Central memory CD4-positive, alpha-beta T cell (primary cell): ENCODE results near the gene RBM23.
"Not testable (repeated sequence)": the region's sequence is repeated elsewhere in the genome, so short reads cannot be mapped to it uniquely, and the experiment has no call there.

Source experiments
- DNase-seq: peaks from one replicate; pipeline ENCODE4 v3.0.0; 2022

RBM23 gene

DNA sequence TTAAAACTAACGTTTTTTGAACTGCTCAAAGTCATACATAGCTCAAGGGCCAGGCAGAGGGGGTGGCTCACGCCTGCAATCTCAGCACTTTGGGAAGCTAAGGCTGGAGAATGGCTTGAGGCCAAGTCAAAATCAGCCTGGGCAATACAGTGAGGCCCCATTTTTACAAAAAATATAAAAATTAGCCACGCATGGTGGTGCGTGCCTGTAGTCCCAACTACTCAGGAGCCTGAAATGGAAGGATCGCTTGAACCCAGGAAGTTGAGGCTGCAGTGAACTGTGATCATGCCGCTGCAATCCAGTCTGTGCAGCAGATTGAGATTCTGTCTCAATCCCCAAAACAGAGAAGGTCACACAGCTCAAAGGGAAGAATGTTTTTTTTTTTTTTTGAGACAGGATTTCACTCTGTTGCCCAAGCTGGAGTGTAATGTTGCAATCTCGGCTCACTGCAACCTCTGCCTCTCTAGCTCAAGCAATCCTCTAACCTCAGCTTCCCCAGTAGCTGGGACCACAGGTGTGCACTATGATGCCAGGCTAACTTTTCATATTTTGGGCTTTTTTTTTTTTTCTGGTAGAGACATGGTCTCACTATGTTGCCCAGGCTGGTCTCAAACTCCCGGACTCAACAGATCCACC is 2.9 kb downstream of the RBM23 start:
- DNase-seq = no peak

DNA sequence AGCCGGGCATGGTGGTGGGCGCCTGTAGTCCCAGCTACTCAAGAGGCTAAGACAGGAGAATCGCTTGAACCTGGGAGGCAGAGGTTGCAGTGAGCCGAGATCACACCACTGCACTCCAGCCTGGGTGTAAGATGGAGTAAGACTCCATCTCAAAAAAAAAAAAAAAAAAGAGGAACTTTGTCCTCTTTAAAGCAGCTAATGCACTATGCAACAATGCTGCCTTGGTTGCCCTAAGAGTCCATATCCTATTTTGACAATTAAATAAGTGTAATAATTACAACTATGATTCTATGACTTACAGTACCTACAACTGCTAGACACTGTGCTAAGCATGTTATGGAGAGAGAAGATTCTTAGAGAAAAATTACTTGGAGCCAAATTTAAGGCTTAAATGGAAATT is 4.1 kb downstream of the RBM23 start:
- not testable (repeated sequence) for DNase-seq

DNA sequence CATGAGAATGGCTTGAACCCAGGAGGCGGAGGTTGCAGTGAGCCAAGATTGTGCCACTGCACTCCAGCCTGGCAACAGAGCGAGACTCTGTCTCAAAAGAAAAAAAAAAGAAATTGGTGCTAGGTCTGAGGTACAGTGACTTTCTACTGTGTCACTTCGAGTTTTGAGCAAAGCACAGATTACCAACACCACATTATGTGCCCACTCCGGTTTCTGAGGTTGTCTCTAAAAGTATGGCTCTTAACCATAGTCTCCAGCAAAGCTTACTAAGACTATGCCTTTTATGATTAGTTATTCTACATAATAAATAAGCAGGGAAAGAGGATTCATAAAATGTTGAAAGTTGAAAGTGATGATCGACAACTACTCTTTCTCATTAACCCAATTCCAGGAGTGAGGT is 8.0 kb downstream of the RBM23 start:
- no peak for DNase-seq

DNA sequence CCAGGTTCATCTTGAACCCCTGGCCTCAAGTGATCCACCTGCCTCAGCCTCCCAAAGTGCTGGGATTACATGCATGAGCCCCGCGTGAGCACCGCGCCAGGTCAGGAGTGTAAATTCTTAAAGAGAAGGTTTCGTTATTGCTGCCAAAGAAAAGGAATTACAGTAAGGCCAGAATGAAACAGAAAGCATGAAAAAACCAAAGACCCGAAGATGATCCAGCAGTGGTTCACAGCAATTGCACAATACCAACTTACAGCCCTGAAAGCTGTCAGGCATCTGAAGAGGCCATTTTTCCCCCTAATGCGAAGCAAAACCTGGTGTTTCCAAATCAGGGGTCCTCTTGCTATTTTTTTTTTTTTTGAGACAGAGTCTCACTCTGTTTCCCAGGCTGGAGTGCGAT is 10.3 kb downstream of the RBM23 start:
- no peak for DNase-seq

DNA sequence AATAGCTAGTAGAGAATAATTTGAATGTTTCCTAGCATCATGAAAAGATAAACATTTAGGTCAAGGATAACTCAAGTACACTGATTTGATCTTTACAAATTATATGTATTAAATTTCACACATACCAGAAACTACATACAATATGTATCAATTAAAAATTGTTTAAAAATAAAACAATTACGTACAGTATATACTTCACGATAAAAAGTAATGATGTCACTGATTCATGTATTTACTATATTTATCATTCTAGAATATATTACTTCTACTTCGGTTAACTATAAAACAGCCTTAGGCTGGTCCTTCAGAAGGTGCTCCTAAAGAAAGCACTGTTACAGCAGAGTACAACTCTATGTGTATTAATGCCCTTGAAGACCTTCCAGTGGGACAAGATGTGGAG is 11.5 kb downstream of the RBM23 start:
- no peak for DNase-seq

DNA sequence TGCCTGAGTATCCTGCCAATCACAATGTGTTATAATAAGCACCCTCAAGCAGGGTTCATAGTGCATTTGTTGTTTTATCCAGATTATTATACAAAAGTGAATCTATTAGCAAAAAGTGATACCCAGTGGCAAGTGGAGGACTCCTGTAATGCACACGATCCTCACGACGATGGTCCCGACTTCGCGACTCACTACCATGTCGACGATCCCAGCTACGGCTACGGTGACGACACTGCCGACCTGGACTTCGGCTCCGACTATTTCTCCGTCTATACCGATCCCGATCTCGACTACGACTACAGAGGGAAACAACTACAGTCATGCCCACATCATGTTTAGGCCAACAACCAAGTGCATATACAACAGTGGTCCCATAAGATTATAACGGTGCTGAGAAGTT is 12.9 kb downstream of the RBM23 start:
- no peak for DNase-seq

DNA sequence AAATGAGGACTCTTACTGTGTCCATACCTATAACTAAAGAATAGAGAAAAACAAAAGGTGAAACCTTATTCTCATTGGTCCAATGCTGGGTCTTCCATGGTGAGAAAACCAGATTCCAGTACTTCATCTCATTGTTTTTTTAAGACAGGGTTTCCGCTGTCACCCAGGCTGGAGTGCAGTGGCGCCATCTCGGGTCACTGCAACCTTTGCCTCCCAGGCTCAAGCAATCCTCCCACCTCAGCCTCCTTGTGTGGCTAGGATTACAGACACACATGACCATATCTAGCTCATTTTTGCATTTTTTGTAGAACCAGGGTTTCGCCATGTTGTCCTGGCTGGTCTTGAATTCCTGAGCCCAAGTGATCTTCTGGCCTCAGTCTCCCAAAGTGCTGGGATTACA is 13.3 kb downstream of the RBM23 start:
- DNase-seq = no peak

DNA sequence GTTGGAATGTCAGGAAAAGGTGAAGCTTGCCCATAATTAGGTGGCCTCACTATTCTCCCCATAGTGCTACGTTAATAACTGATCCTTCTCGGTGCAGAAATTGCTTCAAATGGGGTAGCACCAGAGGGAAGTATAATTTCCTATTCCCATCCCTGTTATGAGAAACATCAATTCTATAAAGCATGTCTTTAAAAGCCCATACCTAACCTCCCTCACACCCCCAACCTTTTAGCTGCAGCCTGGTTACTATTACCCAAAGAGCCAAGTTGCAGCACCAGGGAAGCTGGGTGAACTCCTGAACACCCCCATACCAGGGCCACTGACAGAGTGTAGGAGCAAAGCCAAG is 15.2 kb downstream of the RBM23 start:
- no peak for DNase-seq

DNA sequence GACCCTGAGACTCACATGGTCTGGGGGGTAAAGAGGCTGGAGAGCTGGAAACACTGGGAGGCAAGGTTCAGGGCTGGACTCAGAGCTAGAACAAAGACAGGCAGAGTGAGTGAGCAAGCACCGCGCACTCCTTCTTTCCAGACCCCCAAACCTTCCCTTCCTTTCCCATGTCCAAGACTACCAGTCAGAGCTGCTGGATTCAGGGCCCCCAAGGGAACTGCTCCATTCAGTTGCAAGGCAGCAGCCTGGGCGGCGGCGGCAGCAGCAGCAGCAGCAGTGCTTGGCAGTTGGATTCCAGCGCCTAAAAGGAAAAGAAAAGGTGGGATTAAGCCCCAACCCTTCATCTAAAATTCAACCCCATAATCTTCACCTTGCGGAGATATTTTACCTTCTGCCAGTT is 17.1 kb downstream of the RBM23 start:
- DNase-seq = no peak

DNA sequence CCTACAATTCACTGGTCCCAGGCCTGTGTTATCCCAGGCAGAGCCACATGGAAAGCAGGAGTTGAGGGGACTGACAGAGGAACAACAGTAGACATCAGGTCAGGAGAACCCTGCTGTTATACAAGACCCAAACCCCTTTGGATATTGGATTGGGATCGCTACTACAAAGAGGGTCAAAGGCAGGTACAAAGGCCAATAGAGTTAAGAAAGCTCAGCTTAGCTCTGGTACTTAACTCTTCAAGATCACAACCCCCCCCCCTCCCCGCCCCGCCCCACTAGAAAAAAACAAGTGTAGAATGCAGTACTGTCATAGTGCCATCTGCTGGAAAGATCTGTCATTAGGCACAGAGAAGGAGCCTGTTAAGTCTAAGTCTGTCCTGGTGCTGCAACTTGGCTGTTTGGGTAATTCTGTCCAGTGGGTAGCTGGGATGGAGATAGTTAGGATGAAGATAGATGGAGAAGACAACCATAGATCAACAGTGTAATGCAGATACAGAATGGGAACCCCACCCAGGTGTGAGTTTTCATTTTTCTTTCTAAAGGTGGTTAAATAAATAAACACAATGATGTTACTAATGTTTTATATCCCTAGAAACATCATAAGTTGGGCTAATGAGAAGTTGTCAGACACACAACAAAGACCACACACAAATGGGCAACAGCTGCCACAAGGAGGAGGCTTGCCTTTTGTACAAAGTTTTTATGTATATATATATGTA is 18.7 kb downstream of the RBM23 start:
- DNase-seq = peak; percentile 60

DNA sequence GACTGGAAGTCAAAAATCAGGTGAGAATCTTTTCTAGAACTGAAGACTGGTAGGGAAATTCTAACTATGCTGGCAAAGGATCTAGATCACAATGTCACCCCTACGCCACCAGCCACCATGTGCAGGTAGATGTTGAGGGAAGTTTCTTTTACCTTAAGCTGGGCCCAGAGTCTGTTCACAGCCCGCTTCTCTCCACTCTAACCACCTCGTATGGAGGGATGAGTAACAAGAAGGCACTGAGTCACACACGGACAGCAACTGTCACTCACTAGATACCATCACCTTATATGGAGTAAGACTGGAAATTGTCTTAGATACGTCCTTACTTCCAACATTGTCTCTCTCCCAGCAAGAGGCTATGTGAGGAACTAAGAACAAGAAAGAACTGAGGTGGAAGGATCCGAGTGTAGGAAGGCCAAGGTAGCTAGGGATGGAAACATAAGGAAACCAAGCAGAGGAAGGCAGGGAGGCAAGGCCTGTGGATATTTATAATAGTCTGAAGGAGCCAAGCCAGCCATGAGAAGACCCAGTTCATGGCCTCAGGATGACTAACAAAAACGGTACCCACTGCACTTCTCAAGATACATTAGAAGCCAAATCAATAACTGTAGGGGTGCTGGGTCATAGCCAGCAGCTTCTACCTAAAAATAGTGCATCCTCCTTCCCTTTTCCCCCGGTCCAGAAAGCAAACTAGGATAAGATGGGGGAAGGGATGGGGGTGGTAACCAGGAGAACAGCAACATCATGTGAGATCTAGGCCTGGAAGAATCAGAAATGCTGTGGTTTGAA is 20.5 kb downstream of the RBM23 start:
- no peak for DNase-seq

DNA sequence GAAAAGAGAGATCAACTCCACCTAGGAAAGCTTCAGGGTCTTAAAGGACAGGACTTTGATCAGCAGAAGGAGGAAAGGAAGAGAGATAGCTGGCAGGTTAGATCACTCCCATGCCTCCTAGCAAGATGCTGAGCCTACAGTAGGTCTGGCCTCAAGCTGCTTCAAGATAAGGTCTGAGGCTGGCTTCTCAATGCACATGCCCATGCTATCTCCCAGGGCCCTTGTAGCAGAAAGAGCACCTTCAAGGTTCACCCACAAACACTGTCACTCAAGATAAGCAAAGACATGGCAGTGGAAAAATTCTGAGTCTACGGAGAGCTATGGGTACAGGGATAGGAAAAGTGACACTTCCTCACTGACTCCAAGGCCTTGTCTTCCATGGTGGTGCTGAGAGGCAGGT is 21.6 kb downstream of the RBM23 start:
- DNase-seq = no peak

DNA sequence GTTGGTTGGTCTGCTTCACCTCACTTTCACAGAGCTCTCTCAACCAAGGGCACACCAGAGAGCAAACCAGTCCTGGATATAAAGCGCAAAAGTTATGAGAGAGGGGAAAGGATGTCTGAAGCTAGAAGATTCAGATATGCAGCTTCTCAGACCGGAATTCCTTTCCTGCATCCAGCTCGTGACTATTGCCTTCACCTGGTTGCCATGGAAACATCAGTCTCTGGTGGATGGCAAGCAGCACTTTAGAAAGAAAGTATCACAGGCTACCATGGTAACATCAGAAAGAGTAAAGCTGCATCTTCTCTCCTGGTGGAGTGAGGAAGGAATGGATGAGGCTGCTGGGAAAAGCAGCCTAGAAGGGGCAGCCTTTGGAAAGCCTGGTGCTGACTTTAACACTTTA is 22.2 kb downstream of the RBM23 start:
- DNase-seq = no peak

DNA sequence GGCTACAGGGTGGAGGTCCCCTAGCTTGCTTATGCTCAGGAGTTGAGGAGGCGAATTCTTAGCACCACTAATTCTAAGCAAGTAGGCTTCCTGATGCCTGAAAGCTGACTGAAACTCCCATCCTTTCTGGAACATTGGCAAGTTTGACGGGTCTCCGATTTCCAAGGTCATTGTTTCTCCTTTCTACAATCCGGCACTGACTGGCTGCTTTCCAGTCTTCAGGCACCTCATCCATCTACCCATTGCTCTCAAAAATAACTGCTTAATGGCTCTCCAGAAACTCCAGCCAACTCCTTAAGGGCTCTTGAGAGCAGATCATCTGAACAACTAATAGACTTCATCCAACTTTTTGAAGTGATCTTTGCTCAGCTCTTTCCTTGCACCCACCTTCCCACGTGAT is 22.6 kb downstream of the RBM23 start:
- DNase-seq = no peak

DNA sequence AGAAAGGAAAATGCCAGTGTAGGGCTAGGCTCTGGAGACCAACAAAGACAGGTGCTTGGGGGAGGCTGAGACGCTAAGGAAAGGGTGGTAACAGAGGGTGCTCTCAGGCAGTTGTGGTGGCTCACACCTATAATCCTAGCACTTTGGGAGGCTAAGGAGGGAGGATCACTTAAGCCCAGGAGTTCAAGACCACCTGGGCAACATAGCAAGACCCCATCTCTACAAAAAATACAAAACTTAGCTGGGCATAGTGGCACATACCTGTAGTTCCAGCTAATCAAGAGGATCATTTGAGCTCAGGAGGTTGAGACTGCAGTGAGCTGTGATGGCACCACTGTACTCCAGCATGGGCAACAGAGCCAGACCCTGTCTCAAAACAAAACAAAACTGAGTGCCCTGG is 23.5 kb downstream of the RBM23 start:
- no peak for DNase-seq

DNA sequence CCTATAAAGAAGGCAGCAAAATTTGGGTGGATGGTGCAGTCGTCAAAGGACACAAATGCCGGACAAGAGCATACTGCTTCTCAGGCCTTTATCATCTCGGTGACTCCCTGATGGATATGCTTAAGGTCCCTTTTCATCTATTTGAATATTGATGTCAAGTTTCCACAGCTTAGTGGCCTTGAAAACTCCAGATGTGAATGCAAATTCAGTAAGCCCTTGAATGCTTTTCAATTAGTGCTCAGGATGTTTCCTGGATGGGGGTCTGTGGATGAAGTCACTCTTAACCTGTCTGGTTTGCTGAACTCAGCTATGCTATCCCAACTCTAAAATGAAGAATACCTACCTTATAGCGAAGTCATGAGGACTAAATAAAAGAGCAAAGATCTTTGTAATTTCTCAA is 25.2 kb downstream of the RBM23 start:
- DNase-seq = no peak

DNA sequence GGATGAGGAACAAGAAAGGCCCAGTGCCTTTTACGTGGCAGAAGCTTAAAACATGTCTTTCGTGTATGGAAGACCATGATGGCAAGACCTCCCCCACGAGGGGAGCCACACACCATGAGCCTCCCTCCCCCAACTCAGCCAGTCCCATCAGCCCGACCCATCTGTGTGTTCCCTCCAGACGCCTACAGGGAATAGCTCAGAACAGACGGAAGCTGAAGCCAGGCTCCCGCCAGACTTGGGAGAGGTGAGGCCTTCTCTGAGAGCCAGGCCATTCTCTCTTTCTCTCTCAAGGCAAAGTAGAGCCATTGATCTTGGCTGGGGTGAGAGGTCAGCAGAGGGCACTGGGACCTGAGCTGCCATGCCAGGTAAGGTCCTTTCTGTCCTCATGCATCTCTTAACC is 26.5 kb downstream of the RBM23 start:
- DNase-seq = no peak

DNA sequence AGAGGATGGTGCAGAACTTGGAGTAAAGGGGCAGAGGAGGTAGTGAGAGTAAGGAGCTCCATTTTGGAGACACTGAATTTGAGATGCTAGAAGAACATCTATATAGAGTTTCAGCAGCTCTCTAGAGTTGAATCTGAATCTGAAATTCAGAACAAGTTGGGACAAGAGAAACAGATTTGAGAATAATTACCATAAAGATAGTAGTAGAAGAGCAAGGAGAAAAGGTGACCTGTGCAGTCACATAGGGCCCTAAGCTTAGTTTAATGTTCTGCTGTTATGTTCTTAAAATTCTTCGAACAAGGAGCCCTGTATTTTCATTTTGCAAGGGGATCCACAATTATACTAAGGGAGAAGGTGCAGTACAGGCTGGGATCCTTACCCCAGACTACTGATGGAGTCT is 28.5 kb downstream of the RBM23 start:
- DNase-seq = no peak

DNA sequence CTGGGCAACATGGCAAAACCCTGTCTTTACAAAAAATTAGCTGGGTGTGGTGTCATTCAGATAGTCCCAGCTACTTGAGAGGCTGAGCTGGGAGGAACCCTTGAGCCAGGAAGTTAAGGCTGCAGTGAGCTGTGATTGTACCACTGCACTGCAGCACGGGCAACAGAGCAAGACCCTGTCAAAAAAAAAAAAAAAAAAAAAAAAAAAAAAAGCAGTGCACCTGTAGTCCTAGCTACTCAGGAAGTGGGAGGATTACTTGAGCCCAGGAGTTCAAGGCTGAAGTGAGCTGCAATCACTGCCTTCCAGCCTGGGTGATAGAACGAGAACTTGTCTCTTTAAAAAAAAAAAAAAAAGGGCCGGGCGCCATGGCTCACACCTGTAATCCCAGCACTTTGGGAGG is 30.3 kb downstream of the RBM23 start:
- peak; percentile 25 for DNase-seq

DNA sequence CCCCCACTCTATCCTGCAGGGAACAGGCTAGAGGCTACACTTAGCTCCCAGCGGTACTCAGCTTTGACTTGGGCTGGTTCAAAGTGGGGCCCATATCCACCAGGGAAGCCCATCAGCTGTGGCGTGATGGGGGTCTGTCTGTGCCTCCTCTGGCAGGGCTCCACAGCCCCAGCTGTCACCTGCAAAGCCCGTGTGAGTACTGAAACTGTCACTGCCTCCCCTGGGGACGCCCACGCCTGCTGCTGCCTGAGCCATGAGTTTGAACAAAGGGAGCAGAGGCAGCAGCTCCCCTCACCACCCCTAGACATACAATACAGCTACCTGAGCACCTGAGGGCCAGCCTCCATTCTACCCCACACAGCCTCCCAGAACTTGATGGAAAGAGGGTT is 31.0 kb downstream of the RBM23 start:
- DNase-seq = no peak

DNA sequence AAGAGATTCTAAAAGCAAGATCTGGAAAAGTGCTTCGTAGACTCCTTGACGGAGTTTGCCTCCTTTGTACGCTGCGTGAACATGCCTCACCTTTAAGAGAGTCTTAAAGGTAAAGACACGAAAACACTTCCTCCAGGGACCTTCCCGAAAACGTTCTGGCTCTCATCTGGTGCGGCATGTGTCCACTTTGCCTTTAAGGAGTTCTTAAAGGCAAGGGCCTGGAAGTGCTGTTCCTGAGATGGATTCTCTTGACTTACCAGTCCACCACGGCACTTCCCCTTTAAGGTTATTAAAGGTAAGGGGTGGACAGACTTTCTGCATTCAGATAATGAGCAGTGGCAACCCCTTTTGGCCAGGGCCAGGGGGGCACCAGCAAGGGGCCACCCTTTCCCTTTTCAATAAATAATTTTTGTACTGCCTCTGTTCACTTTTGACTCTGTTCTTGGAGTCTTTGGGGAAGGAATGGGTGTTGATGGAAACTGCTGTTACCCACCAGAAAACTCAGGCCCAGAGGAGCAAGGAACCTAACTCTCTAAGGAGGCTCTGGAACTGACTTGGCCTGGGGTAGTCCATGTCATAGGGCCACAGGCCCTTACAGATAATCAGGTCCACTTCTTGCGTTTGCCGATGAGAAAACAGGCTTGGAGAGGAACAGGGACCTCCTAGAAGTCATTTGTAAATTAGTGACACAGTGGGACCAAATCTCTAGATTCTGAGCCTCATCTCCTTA is 31.5 kb downstream of the RBM23 start:
- peak; percentile 67 for DNase-seq

DNA sequence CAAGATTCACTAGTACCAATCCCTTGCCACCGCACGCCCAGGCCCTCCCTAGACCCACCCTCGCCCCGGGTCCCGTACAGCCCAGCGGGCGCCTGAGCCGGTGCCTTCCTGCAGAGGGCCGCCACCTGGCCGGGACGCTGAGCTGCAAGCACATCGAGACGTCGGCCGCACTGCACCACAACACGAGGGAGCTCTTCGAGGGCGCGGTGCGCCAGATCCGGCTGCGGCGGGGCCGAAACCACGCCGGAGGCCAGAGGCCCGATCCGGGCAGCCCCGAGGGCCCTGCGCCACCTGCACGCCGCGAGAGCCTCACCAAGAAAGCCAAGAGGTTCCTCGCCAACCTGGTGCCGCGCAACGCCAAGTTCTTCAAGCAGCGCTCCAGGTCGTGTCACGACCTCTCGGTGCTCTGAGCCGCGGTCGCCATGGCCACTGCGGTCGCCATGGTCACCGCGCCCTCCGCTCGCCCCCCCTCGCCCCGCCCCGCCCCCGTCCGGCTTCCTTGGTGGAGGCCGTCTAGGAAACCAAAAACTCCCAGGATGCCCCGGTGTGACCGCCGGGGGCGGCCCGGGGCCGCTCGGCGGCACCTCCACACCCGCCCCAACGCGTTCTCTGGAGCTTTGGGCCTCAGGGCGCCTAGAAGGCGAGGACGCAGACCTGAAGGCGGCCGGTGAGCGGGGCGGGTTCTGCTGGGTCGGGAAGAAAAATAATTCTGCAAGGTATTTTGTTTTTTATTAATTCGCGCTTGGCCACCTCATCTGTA is 32.3 kb downstream of the RBM23 start:
- DNase-seq = peak; percentile 75

DNA sequence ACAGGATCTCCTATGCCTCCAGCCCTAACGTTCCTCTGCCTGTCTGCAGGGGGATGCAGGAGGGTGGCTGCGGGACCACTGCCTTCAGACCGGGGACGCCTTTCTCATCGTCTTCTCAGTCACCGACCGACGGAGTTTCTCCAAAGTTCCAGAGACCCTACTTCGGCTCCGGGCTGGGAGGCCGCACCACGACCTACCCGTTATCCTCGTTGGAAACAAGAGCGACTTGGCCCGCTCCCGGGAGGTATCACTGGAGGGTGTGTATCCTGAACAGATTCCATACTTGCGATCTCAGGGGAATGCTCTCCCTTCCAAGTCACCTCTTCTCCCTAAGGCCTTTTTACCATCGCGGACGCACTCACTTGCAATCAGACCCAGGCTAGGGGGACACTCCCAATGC is 33.0 kb downstream of the RBM23 start:
- DNase-seq = no peak
